Activated CD4-positive, alpha-beta T cell treated with anti-CD3 and anti-CD28 coated beads for 1 hour (primary cell): ENCODE measurements around the gene BORCS8.
"Not testable (repeated sequence)": the region's sequence is repeated elsewhere in the genome, so short reads cannot be mapped to it uniquely, and the experiment has no call there.

Source experiments
- DNase-seq: peaks from one replicate; pipeline ENCODE4 v3.0.0-alpha.2; 2020

Gene BORCS8

DNA sequence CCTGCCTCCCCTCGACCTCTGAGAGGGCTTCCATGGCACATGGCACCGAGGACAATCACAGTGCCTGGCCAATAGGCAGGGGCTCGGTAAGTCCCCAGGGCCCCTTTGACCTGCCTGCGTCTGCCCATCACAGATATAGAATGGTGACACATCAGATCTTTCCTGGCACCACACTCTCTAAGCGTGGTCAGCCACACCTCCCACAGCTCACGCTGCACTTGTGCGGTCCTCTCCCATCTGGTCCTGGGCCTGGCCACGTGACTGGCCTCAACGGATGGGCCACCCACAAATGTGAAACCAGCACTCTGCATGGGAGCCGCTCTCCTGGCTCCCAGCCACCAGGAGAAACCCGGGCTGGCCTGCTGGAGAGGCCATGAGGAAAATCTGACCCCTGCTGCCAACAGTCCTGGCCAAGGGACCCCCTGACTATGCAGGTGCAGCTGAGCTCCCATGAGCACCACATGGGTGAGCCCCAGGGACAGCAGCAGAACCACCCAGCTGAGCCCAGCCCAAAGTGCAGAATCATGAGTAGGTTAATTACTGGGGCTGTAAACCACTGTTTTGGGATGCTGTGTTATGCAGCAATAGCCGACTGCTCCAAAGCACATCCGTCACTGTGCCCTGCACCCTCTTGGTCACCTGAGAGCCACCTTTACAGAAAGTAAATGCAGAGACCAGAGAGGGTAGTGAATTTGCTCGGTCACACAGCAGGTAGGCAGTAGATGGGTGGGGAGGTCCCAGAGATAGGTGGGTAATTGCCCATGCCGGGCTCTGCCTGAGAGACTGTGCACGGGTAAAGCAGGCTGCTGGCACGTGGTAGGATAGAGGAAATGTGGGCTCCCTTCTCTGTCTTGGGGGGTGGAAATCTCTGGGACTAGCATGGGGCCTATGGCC, 12.2 kb downstream of the BORCS8 start:
- DNase-seq: no peak

DNA sequence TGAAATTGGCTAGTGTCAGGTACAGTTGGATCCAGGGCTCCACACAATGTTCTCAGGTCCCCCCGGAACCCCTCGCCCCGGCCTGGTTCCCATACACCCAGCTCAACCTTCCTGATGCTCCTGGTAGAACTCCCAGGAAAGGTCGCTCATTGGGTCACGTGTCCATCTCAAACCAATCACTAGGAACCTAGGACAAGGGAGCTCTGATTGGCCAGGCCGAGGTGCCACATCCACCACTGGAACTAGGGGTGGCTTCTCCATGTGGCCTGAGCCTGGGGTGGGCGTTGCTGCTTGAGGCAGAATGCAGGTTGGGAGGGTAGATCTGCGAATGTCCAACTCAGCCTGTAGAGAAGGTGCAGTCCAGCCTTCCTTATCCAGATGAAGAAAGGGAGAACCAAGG, 15.0 kb downstream of the BORCS8 start:
- no peak for DNase-seq

DNA sequence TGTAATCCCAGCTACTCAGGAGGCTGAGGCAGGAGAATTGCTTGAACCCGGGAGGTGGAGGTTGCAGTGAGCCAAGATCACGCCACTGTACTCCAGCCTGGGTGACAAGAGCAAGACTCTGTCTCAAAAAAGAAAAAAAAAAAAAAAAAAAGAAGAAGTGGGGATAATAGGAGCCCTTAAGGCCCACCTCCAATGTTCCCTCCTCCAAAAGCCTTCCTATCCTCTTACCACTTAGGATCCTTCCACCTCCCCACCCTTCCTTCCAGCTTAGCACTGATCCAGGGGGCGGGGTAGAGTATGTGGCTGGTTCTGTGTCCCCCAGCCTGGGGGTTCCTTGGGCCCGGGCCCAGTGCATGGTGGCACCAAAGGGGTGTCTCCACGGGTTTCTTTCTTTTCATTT, 18.7 kb downstream of the BORCS8 start:
- not testable (repeated sequence) for DNase-seq

DNA sequence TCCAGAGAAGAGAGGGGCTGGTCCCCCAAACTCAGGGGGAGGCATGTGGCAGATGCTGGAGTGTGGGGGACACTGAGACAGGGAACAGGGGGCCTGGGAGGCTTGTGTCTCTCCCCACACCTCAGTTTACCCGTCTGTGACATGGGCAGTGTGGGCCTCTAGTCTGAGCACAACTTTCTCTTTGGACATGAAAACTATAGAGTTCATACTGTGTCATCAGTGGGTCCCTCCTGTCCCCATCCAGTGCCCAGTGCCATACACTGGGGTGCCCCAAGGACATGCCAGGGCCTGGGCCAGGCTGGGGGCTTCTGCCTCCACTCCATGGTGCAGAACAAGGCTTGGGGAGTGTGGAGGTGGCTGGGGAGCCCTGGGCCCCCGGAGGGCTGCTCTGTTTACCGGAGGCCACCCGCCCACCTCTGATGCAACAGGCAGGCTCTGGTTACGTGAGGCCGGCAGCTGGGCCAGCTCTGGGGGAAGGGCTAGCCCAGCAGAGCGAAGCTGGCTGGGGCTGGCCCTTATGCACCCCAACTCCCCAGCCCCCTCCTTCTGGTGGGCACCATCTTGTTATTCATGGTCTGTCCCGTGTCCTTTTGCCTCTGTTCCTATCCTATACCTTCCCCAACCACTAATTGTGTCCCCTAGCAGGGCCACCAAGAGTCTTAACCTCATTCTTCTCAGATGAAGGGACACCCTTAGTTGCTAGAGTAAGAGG, 20.0 kb downstream of the BORCS8 start:
- no peak for DNase-seq

DNA sequence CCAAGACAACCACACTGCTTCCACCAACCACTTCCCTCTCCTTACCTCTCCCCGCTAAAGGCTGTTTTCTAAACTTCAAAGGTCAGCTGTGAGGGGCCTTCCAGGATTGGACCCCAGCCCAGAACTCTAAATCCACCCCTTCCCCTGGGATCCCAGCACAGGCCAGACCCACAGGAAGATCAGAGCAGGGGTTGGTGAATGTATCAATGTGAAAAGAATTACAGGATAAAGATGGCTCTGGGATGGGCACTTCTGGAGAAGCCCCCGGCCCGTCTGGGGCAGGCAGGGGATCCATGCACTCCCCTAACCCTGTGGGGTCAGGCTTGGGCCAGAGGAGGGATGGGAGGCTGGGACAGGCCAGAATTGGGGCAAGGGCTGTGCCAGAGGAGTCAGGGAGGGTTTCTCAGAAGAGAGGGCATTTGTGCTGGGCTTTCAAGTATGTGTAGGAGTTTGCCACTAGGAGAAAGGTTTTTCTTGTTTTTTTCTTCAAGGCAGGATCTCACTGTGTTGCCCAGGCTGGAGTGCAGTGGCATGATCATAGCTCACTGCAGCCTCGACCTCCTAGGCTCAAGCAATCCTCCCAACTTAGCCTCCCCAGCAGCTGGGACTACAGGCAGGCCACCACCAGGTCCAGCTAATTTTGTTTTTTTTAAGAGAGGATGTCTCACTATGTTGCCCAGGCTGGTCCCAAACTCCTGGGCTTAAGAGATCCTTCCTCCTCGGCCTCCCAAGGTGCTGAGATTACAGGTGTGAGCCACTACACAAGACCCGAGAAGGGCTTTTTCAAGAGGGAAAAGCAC, 20.9 kb downstream of the BORCS8 start:
- no peak for DNase-seq

DNA sequence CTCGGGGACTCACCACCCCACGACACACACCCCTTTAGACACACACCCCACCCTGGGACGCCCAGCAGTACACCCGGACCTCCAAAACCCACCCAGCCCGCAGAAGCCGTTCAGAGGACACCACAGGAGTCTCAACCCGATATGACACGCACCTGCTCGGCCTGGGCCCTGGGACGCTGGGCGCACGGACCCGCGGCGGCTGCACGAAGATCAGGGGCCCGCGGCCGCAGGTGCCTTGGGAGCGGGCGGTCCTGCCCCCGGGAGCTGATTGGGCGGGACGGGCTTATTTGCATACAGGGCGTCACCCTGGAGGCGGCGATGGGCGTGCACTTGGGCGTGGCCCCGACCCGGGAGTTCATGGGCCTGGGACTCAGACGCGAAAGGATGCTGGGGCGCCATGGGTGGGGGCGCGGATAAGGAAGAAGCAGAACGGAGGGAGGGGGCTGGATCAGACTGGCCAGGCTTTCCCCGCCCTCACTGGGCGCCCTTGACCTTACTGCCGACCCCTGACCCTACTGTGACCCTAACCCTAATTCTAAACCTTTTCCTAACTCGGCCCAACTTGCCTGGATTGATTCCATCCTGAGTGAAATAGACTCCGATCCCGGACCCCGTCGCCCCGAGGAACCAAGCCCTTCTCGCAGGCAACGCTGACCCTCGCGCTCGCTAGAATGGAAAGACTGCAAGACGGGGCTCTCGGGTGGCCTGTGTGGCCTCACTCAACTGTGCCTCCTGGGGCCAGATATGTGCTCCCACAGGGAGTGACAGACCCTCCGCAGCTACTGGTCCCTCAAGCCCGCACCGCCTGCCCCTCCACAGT, 21.7 kb downstream of the BORCS8 start, which contains the start of gene MEF2B:
Gene MEF2B, minus strand, starts transcription at position 211 of the 820 bp plus-strand sequence. CDS start 19,528 bp downstream, outside the sequence.
- DNase-seq: peak; percentile 66

DNA sequence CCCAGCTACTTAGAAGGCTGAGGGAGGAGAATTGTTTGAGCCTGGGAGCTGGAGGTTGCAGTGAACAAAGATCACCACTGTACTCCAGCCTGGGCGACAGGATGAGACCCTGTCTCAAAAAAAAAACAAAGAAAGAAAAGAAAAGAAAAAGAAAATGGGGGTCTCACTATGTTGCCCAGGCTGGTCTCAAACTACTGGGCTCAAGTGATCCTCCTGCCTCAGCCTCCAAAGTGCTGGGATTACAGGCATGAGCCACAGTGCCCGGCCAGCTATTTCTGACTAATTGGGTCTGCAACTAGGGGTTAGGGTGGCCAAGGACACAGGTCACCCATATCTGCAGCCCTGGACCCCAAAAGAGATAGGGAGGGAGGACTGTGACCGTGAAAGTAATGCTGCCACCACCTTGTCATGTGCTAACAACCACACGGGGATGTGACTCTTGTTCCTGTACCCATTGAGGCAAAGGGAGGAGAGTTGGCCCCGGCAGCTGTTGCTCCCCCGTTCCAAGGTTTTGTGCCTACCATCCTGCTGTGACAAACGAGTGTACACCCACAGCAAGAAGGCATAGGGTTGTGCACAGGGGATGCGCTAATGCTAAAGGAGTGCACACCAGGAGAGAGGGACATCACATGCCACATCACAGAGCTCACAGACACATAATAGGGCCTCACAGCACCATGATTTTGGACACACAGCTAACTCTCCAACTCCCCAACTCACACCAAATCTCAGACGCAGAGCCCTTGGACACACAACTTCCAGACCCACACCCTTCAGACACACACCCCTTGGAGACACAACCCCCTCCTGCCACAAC, 22.5 kb downstream of the BORCS8 start:
- no peak for DNase-seq

DNA sequence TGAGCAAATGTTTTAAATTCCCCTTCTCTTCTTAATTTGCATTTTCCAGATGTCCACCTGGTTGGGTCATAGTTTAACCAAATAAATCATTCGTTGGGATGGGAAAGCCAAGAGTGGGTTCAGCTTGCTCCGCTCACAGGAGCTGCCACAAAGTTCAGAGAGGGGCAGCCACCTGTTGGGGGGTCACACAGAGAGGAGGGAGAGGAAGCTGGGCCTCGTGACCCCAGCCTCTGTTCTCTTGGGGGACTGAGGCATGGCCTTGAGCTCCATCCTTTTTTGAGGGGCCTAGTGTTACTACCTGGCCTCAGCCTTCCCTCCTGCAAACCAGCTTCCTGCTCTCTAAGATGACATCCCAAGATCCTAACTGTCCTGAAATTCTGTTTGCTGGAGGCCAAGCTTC, 24.3 kb downstream of the BORCS8 start:
- DNase-seq: no peak

DNA sequence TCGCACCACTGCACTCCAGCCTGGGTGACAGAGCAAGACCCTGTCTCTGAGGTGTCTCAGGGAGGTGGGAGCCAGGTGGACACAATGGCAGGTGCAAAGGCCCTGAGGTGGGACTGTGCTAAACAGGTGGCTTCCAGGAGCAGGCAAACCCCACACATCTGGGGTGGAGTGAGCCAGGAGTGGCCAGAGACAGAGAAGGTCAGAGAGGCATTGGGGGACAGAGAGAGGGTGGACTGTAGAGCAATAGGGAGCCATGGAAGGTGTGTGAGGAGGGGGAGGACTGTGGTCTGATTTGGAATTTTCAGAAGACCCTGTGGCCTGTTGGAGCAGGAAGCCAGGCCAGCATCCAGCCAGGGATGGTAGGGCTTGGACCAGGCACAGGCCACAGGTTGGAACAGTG, 26.6 kb downstream of the BORCS8 start:
- DNase-seq: no peak

DNA sequence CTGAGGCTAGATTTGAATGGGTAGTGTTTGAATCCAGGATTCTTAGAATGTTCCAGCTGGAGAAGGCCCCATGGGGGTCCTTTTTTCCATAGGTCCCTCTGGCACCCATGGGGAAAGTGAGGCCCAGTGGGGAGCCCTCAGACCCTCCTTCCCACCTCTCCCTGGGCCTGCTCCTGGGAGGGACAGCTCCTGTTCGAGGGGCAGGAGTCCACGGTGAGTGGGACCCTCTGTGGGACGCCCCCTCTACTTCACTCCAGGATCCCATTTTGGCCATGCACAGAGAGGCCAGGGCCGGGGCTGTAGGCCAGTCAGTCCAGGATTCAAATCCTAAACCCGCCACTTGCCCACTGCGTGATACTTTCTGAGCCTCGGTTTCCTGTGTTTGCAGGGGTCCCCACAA, 29.5 kb downstream of the BORCS8 start:
- DNase-seq: no peak

DNA sequence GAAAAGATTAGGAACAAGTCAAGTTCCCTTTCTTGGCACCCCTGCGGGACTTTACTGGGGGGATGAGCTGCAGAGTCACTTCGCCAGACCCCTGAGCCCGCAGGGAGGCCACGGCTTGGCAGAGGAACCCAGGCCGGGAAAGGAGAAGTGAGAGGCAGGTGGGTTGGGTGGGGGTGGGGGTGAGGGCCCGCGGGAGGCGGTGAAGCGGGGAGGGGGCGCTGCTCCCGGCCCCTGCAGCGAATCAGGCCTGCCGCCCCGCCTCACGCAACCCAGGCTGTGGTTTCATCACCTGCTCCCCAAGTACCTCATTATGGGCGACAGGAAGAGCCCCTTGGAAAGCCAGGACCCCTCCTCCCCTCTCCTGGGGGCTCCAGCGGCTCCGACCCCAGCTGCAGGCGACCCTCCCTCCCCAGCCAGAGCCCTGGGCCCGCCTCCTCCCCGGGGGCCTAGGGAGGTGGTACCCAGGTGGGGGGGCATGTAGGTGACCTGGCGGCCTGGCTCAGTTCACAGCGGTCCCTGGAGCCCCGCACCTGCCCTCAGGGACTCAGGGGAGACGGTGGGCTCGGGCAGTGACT, 31.4 kb downstream of the BORCS8 start:
- DNase-seq: no peak

DNA sequence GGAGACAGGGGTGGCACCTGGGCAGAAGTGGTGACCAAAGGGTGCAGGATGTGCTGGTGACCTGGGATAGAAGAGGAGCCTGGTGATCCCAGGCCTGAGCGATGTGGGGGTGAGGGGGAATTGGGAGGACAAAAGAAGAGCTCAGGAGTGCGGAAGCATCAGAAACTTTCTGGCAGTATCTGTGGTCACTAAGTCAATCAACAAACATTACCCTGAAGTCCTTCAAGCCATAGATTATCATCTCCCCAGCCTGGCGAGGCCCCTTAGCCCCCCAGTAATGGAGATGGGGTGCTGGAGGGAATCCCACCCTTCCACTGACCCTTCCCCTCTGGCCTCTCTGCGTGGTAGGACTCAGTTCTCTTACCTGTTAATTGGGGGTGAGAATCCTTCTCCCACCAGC, 32.4 kb downstream of the BORCS8 start:
- DNase-seq: no peak

DNA sequence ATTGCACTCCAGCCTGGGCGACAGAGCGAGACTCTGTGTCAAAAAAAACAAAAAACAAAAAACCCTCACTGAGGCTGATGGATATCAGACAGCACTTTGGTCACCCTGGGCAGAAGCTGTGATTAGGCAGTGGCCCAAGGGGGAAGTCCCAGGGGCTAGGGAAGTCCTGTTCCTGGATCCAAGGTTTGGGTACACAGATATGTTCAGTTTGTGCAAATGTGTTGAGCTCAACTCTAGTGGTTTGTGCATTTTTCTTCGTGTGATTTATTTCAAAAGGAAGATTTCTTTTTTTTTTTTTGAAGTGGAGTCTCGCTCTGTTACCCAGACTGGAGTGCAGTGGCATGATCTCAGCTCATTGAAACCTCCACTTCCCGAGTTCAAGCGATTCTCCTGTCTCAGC, 34.1 kb downstream of the BORCS8 start:
- DNase-seq: no peak

DNA sequence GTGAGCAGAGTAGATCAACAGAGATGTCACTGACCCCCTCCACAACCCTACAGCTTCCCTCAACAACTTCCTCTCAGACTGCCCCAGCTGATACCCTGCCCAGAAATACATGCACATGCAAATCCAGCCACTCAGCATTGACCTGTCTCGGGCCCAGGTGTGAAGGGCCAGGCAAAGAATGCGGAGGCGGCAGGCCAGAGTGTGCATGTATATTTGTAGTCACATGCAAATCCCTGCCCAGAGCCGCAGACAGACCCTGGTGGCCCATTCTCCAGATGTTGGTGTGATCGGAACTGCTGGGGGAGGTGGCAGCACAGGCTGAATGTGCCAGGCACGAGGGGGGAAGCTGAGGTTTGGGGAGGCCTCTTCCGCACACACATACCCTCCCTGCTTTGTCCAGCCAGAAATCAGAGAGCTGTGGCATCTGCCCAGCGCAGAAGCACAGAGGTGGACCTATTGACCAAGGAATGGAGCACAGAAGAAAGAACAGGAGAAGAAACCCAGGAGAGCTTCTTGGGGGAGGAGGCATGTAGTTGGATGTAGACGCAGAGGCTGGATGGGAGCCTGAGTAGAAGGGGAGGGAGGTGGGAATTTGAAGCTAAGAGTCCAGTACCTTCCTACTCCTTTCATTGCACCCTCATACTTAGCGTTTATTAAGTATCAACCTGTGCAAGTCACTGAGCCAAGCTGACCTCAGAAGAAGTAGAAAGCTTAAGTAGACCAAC, 36.3 kb downstream of the BORCS8 start:
- no peak for DNase-seq

DNA sequence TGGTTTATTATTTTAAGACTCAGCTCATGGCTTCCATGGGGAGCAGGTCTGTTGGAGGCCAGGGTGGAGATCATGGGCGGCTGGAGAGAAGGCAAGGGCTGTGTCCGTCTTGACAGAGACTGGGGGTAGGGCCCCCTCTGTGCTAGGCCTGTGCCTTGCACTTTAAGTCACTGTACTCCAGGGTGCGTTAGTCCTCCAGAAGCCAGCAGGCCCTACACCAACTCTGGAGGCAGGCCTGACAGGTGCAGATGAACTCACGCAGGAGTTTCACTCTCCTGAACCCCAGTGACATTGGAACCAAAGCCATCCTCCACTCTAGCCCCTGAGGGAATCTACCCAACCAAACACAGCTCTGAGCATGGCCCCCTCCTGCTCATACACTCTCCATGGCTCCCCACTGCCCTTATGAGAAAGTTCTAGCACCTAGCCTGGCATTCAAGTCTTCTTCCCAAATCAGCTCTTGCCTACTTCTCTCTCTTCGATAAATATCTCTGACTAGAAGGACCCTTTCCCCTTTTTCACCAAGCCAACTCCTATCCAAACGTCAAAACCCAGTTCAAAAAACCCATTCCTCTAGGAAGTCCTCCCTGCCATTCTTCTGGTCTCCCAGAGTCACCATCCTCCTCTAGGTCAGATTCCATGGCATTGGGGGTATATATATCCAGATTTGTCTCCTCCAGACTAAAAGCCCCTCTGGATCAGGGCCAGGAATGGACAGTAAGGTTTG, 37.0 kb downstream of the BORCS8 start:
- no peak for DNase-seq

DNA sequence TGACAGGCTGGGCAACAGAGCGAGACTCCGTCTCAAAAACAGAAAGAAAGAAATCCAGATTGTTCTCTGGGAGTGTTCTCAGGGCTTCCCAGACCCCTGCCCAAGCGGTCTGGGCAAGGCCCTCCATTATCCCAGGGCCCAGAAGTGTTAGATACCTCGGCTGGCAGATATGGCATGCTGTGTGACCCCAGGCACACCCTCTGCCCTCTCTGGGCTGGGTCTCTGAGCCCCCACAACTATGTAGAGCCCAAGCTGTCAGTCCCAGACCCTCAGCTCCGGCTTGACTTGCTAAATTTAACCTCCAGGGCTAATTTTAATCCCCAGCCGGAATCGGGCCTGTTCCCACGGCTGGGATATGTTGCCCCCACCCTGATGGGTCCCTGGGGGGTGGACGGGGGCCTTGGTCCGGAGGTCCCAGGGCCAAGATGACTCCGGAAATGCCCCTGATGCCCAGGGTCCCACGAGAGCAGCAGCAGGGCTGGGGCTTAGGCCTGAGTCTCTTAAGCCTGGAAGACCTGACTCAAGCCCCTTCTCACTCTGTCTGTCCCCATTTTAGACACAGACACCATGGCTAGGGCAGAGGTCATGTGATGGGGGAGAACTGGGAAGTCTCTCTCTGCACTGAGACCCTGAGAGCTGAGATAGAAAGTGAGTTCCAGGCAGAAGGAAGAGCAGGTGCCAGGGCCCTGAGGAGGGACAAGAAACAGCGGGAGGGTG, 39.1 kb downstream of the BORCS8 start:
- DNase-seq: no peak

DNA sequence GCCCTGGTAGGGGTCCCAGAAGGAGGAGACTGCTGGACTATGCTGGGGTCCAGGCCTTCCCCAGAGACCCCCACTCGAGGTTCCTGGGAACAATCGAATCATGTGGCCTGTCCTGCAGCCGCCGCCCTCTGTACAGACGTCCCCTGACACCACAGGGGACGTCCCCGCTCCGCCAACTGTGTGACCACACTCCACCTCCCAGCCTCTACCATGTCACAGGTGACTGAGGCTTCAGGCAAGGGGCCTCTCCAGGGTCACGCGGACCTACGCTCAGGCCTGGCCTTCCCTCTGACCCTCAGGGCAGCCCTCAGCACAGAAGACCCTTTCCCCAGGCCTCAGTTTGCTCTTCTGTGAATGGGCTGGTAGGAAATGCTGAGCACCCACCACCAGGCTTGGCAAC, 40.5 kb downstream of the BORCS8 start:
- DNase-seq: no peak

DNA sequence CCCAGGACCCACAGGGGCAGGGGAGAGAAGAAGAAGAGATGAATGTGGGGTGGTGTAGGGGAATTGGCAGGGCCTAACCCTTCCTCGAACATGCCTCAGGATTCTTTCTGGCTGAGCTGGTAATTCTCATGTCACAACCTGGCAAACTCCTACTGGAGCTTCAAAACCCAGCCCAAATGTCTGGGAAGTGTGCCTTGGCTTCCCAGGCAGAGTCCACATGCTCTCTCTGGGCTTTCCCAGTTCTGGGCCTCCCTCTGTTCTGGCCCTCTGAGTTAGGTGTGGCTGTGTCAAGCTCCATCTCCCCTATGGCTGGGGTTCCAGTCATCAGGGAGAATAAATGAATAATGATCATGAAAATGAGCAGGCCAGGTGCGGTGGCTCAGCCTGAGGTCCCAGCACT, 42.5 kb downstream of the BORCS8 start:
- DNase-seq: no peak

DNA sequence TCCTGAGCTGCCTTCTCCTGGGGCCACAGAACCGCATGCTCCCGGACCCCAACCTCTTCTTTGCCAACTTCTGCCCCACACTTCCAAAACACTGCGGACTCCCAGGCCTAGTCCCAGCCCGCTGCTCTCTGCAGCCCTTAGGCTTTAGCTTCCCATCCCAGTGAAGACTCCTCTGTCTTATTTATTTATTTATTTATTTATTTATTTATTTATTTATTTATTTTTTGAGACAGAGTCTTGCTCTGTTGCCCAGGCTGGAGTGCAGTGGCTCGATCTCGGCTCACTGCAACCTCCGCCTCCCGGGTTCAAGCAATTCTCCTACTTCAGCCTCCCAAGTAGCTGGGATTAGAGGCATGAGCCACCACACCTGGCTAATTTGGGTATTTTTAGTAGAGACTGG, 43.4 kb downstream of the BORCS8 start:
- DNase-seq: not testable (repeated sequence)
